WI38 (cell line): ENCODE results near the gene IFNG.

ENCODE experiments used
- H3K4me3 ChIP-seq: 2 replicates; pipeline ENCODE4 v1.5.1; 2011; ENCODE audit warnings: low read depth, mild to moderate bottlenecking, control low read depth, low read length
- TF ChIP-seq, protein P1 (sequence below): IDR thresholded peaks from 2 replicates; pipeline ENCODE4 v1.5.1; 2012; ENCODE audit warnings: low read depth, mild to moderate bottlenecking, control low read depth, low read length

The IFNG gene

GRCh38 chr12:68140556-68140955 lies 19.0 kb downstream of the IFNG start:
- TF ChIP-seq, protein P1, sequence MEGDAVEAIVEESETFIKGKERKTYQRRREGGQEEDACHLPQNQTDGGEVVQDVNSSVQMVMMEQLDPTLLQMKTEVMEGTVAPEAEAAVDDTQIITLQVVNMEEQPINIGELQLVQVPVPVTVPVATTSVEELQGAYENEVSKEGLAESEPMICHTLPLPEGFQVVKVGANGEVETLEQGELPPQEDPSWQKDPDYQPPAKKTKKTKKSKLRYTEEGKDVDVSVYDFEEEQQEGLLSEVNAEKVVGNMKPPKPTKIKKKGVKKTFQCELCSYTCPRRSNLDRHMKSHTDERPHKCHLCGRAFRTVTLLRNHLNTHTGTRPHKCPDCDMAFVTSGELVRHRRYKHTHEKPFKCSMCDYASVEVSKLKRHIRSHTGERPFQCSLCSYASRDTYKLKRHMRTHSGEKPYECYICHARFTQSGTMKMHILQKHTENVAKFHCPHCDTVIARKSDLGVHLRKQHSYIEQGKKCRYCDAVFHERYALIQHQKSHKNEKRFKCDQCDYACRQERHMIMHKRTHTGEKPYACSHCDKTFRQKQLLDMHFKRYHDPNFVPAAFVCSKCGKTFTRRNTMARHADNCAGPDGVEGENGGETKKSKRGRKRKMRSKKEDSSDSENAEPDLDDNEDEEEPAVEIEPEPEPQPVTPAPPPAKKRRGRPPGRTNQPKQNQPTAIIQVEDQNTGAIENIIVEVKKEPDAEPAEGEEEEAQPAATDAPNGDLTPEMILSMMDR = no peak
- H3K4me3 ChIP-seq = no peak overlapping the region

DNA sequence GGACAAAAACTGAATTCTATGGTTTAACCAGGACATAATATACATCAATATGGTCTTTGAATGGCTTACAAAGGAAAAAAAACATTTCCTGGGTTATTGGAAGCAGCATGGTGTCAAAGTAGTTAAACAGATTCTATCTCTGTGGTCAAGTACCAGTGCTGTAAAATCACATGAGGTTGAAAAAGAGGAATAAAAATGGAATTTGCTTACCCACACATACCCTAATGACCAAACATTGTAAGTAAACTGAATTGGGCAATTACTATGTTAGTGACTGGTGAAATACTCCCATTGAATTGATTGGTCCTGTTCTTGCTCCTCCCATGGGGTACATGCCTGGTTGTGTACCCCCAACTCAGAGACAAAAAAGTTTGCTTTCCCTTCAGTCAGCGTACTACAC lies 19.6 kb downstream of the IFNG start:
- no peak overlapping the region for H3K4me3 ChIP-seq
- TF ChIP-seq, protein P1 = no peak

- no peak overlapping the region for H3K4me3 ChIP-seq
- TF ChIP-seq, protein P1 = no peak
Observed at GRCh38 chr12:68139001-68139400, 20.5 kb downstream of the IFNG start.

GRCh38 chr12:68138480-68138879 lies 21.1 kb downstream of the IFNG start:
- no peak overlapping the region for H3K4me3 ChIP-seq
- TF ChIP-seq, protein P1 = no peak

DNA sequence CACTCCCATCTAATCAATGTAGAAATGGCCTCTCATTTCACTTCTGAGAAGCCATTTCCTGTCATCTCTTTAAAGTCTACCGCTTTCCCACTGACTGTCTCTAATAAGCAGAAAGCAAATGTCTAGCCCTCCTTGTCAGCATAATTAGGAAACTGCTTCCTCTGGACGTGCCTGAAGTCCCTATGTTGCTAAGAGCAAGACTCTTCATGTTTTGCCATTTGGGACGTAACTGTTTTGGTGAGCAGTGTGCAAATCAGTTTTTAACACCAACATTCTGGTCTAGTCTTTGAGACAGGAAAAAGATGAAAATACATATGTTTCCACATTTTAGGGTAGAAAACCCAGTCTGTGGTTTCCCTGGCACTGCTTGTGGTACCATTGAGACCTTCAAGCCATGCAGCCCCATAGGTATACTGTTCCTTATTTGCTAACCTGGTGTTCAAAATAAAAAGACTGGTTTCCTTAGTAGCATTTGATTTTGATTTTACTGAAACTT lies 22.2 kb downstream of the IFNG start:
- no peak overlapping the region for H3K4me3 ChIP-seq
- TF ChIP-seq, protein P1 = no peak

DNA sequence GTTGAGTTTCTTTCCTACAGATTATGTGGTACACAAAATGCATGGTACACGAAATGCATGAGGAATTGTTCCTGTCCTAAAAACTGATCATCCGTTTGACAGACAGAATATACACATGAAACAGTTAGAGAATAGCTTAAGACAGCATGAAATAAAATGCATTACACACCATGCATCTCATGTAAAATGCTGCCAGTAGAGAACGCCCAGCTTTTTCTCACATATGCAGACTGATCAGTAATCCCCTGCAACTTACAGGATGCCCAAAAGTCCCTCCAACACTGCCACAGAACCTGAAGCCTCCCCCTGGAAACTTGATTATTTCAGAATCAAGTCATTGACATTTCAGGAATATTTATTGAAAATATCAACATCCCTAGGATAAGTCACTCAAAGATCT lies 24.0 kb downstream of the IFNG start:
- H3K4me3 ChIP-seq = no peak overlapping the region
- TF ChIP-seq, protein P1 = no peak

DNA sequence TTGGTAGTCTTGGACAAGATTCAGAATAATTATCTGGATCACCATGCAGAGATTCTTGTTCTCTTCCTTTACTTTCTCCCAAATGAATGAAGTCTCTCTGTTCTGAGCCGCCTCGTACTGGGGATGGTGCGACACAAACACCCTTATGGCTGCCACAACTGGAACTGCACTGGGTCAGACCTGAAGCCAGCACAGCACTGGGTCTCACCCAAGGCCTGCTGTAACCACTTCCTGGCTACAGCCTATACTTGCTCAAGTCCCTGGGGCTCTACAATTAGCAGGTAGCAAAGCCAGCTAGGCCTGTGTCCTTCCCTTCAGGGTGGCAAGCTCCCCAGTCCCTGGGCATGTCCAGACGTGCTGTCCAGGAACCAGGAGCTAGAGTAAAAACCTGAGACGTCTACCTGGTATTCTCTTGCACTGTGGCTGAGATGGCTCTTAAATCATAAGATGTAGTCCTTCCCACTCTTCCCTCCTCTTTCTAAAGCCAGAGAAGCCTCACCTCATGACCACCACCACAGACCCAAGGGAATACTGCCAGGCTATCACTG lies 27.6 kb downstream of the IFNG start:
- TF ChIP-seq, protein P1 = no peak
- H3K4me3 ChIP-seq = no peak overlapping the region
